Neural cell (in vitro differentiated cells): ENCODE measurements around the gene KCNJ12.

ENCODE experiments used
- EP300 ChIP-seq: fragments of 450-650 bp; conservative IDR thresholded peaks from 2 replicates; pipeline ENCODE4 v1.6.1; 2014; ENCODE audit warnings: antibody characterized with exemption, mild to moderate bottlenecking, moderate library complexity; ENCODE audit not compliant: poor library complexity, severe bottlenecking
- EZH2 ChIP-seq: fragments of 200-600, 300-800 bp; shearing (Covaris generic), sonication (generic); IDR thresholded peaks from 2 replicates; pipeline ENCODE4 v1.6.1; 2014; ENCODE audit warnings: antibody characterized with exemption, low read length, borderline replicate concordance, mild to moderate bottlenecking; ENCODE audit not compliant: insufficient read depth, poor library complexity, severe bottlenecking
- MXI1 ChIP-seq: fragments of 450-650 bp; conservative IDR thresholded peaks from 2 replicates; pipeline ENCODE4 v1.6.1; 2014; ENCODE audit warnings: antibody characterized with exemption, mild to moderate bottlenecking; ENCODE audit not compliant: poor library complexity, severe bottlenecking
- POLR2AphosphoS5 ChIP-seq: IDR thresholded peaks from 2 replicates; pipeline ENCODE4 v1.6.1; 2012
- RAD21 ChIP-seq: fragments of 450-650 bp; conservative IDR thresholded peaks from 2 replicates; pipeline ENCODE4 v1.6.1; 2014; ENCODE audit warnings: antibody characterized with exemption, mild to moderate bottlenecking, moderate library complexity
- REST ChIP-seq: IDR thresholded peaks from 2 replicates; pipeline ENCODE4 v1.6.1; 2012; ENCODE audit warnings: borderline replicate concordance
- SMC3 ChIP-seq: fragments of 450-650 bp; conservative IDR thresholded peaks from 2 replicates; pipeline ENCODE4 v1.6.1; 2014; ENCODE audit warnings: antibody characterized with exemption, mild to moderate bottlenecking, moderate library complexity; ENCODE audit not compliant: poor library complexity
- TAF1 ChIP-seq: IDR thresholded peaks from 2 replicates; pipeline ENCODE4 v1.6.1; 2012; ENCODE audit warnings: low read depth
- TF ChIP-seq, protein P1 (sequence below): fragments of 450-650 bp; IDR thresholded peaks from 2 replicates; pipeline ENCODE4 v1.5.1; 2014; ENCODE audit warnings: antibody characterized with exemption, mild to moderate bottlenecking, moderate library complexity; ENCODE audit not compliant: poor library complexity, severe bottlenecking

GRCh38 chr17:21354796-21355385, 21.3 kb upstream of the KCNJ12 start:
- TF ChIP-seq EZH2 (no peak), EP300 (no peak), POLR2AphosphoS5 (no peak), REST (no peak), SMC3 (no peak), TAF1 (no peak), MXI1 (no peak), RAD21 (no peak)
- TF ChIP-seq, protein P1, sequence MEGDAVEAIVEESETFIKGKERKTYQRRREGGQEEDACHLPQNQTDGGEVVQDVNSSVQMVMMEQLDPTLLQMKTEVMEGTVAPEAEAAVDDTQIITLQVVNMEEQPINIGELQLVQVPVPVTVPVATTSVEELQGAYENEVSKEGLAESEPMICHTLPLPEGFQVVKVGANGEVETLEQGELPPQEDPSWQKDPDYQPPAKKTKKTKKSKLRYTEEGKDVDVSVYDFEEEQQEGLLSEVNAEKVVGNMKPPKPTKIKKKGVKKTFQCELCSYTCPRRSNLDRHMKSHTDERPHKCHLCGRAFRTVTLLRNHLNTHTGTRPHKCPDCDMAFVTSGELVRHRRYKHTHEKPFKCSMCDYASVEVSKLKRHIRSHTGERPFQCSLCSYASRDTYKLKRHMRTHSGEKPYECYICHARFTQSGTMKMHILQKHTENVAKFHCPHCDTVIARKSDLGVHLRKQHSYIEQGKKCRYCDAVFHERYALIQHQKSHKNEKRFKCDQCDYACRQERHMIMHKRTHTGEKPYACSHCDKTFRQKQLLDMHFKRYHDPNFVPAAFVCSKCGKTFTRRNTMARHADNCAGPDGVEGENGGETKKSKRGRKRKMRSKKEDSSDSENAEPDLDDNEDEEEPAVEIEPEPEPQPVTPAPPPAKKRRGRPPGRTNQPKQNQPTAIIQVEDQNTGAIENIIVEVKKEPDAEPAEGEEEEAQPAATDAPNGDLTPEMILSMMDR: no peak
